NCI-H510A (cell line): ENCODE results near the gene PLAU.
"Not testable (repeated sequence)": the region's sequence is repeated elsewhere in the genome, so short reads cannot be mapped to it uniquely, and the experiment has no call there.

Experiments
- DNase-seq: peaks from one replicate; lab custom pipeline; 2025; lab: John Stamatoyannopoulos, UW

Gene PLAU

GRCh38 chr10:73898730-73899410 is 12.1 kb upstream of the PLAU start:
- no peak for DNase-seq

GRCh38 chr10:73899423-73899822 is 11.5 kb upstream of the PLAU start:
- no peak for DNase-seq

GRCh38 chr10:73900064-73900463 is 10.9 kb upstream of the PLAU start:
- no peak for DNase-seq

GRCh38 chr10:73901261-73901660 is 9.7 kb upstream of the PLAU start:
- no peak for DNase-seq

GRCh38 chr10:73902351-73902750 is 8.6 kb upstream of the PLAU start:
- DNase-seq: no peak

GRCh38 chr10:73905256-73906020 is 5.5 kb upstream of the PLAU start:
- DNase-seq: no peak

- peak; percentile 39 for DNase-seq
Observed at GRCh38 chr10:73906524-73907447, 4.1 kb upstream of the PLAU start.

- no peak for DNase-seq
Observed at GRCh38 chr10:73907841-73908517, 3.0 kb upstream of the PLAU start.

- DNase-seq: no peak
Observed at GRCh38 chr10:73908853-73909539, 1.9 kb upstream of the PLAU start.

GRCh38 chr10:73909540-73910115 is 1.3 kb upstream of the PLAU start:
- no peak for DNase-seq

GRCh38 chr10:73910401-73910763 is 550 bp upstream of the PLAU start:
- DNase-seq: no peak

GRCh38 chr10:73911553-73912004 is 647 bp downstream of the PLAU start:
- no peak for DNase-seq

GRCh38 chr10:73914036-73914435 is 3.1 kb downstream of the PLAU start:
- no peak for DNase-seq

- no peak for DNase-seq
Observed at GRCh38 chr10:73915206-73915851, 4.4 kb downstream of the PLAU start.

- DNase-seq: no peak
Observed at GRCh38 chr10:73916761-73917470, 6.0 kb downstream of the PLAU start.

- DNase-seq: no peak
Observed at GRCh38 chr10:73917566-73918305, 6.8 kb downstream of the PLAU start.

GRCh38 chr10:73919481-73919880 is 8.5 kb downstream of the PLAU start:
- DNase-seq: not testable (repeated sequence)

- no peak for DNase-seq
Observed at GRCh38 chr10:73920089-73920488, 9.2 kb downstream of the PLAU start.
